Measurements from ENCODE around the gene OR2C3. TPM values are rescaled to one million over a fixed set of nuclear protein-coding genes. Genes with fewer than 3 reads are reported as not detected.

OR2C3 gene
- total RNA-seq = under 1 TPM in 1 of 4 donors, not detected in 3; 0.07 TPM

DNA sequence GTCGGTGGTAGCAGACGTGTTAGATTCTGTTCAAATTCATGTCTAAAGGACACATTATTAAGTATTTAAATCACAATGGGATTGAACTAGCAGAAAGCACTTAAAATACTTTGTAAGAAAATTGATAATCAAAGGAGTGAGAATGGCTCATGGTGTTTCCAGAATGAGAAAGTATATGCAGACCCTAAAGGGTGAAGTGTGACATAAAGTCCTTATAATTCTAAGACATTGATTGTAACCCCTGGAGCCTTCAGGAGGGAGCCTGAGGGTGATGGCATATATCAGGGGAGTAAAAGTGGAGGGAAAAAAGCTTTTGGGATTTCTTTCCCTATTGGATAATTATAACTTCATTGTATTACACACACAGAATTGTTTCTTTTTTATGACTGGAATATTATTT lies at the start of gene OR2C3:
Gene OR2C3 (minus strand): TSS at position 101 of the 400 bp plus-strand sequence. CDS start 3,929 bp downstream, outside the sequence.
- intact Hi-C loops (cut with DNase I; ENCODE audit: low total_unique reads) = no loop called here

DNA sequence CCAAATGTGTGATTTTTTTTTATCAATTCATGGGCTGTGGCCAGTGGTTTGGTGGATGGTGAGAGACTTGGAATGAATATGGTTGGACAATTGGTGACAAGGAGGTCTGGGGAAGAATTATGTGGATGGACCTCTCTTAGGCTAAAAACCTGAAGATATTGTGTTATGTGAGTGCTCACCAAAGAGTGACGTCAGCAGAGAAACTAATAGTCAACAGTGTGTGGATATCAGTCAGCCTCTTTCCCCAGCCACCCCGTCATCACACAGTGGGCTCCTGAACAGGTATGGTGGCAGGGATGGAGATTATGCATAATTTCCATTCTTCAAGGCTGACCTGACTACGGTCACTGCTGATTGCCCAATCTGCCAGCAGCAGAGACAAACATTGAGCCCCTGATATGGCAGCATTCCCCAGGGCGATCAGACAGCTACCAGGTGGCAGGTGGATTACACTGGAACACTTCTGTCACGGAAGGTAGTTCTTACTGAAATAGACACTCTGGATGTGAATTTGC lies 42.8 kb upstream of the OR2C3 start:
- TF ChIP-seq POLR2A (IDR thresholded peaks at IDR 0.05) = no peak
- TF ChIP-seq, protein P1, sequence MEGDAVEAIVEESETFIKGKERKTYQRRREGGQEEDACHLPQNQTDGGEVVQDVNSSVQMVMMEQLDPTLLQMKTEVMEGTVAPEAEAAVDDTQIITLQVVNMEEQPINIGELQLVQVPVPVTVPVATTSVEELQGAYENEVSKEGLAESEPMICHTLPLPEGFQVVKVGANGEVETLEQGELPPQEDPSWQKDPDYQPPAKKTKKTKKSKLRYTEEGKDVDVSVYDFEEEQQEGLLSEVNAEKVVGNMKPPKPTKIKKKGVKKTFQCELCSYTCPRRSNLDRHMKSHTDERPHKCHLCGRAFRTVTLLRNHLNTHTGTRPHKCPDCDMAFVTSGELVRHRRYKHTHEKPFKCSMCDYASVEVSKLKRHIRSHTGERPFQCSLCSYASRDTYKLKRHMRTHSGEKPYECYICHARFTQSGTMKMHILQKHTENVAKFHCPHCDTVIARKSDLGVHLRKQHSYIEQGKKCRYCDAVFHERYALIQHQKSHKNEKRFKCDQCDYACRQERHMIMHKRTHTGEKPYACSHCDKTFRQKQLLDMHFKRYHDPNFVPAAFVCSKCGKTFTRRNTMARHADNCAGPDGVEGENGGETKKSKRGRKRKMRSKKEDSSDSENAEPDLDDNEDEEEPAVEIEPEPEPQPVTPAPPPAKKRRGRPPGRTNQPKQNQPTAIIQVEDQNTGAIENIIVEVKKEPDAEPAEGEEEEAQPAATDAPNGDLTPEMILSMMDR (IDR thresholded peaks at IDR 0.05) = no peak
- H3K27ac ChIP-seq = no peak overlapping the region
- H3K27me3 ChIP-seq = no peaks in the 10 kb centered on the region
- intact Hi-C loops (cut with DNase I; ENCODE audit: low total_unique reads) = no loop called here
- H3K4me1 ChIP-seq = no peaks in the 10 kb centered on the region
- no peaks in the 10 kb centered on the region for H3K9me3 ChIP-seq
- DNase-seq = no peak
- H3K4me3 ChIP-seq = no peak overlapping the region
- no peaks in the 10 kb centered on the region for H3K36me3 ChIP-seq

More for the DNA sequence above, at the start of gene OR2C3:
- Histone ChIP-seq H3K27me3 (no peaks in the 10 kb centered on the region), H3K9me3 (no peaks in the 10 kb centered on the region), H3K36me3 (no peaks in the 10 kb centered on the region), H3K4me1 (no peaks in the 10 kb centered on the region), H3K27ac (no peak within 1 kb of the TSS), H3K4me3 (no peak within 1 kb of the TSS)
- no peak for DNase-seq
- no peak for TF ChIP-seq POLR2A (IDR thresholded peaks at IDR 0.05)
- TF ChIP-seq, protein P1 (IDR thresholded peaks at IDR 0.05) = no peak

DNA sequence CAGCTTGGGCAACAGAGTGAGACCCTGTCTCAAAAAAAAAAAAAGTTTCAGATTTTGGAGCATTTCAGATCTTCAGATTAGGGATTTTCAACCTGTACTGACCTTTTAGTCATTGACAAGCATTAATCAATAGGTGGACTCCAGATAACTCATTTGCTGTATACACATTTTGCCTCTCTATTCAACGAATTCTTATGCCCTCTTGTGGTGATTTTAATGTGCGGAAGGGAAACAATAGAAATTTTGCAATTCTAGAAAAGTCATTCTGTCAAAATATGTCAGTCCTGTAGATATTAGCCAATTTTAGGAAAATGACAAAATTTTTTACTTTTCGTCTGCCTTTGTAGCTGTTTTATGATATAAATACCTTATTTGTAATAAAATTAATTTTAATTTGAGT lies 40.3 kb upstream of the OR2C3 start:
- H3K27me3 ChIP-seq = no peaks in the 10 kb centered on the region
- DNase-seq = no peak
- H3K9me3 ChIP-seq = no peaks in the 10 kb centered on the region
- H3K4me3 ChIP-seq = no peak overlapping the region
- H3K36me3 ChIP-seq = no peaks in the 10 kb centered on the region
- H3K4me1 ChIP-seq = no peaks in the 10 kb centered on the region
- TF ChIP-seq, protein P1 (IDR thresholded peaks at IDR 0.05) = no peak
- TF ChIP-seq POLR2A (IDR thresholded peaks at IDR 0.05) = no peak
- intact Hi-C loops (cut with DNase I; ENCODE audit: low total_unique reads) = no loop called here
- H3K27ac ChIP-seq = no peak overlapping the region

DNA sequence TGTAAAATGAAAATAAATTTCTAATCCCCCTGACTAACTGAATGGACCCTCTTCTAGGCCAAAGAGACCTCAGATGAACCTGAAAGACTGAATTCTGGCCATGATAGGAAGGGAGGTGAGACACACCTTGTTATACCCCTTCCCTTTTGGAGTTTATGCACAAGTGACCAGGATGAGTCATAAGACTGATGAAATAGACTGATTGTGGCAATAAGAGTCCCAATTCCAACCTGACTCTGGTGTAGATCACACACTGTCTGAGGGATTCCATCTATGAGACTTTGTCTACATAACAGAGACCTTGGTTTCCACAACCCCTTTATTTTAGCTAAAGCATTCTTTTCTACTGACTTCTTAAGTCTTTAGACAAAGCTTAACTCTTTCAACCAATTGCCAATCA lies 38.4 kb upstream of the OR2C3 start:
- no peak overlapping the region for H3K27ac ChIP-seq
- H3K36me3 ChIP-seq = no peaks in the 10 kb centered on the region
- no peaks in the 10 kb centered on the region for H3K4me1 ChIP-seq
- intact Hi-C loops (cut with DNase I; ENCODE audit: low total_unique reads) = no loop called here
- no peak for DNase-seq
- H3K9me3 ChIP-seq = no peaks in the 10 kb centered on the region
- TF ChIP-seq, protein P1 (IDR thresholded peaks at IDR 0.05) = no peak
- TF ChIP-seq POLR2A (IDR thresholded peaks at IDR 0.05) = no peak
- H3K4me3 ChIP-seq = no peak overlapping the region
- no peaks in the 10 kb centered on the region for H3K27me3 ChIP-seq

DNA sequence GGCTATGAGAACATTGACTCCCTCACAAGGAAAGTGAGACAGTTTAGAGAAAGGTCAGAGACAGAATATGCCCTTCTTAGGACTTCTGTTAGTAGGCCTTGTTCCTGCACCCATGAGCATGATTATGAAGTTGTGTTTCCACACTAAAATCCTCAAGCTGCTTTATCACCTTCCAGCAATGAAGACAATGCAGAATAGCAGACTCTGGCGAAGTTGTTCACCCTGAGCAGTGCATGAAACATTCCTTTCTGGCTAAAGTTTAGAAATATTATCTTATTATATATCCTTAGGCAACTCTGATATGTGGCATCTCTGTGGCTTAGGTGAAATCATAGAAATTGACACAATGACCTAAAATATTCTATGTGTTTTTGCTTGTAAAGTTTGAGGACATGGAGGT lies 38.0 kb upstream of the OR2C3 start:
- no peak overlapping the region for H3K27ac ChIP-seq
- no peaks in the 10 kb centered on the region for H3K4me1 ChIP-seq
- no peaks in the 10 kb centered on the region for H3K36me3 ChIP-seq
- intact Hi-C loops (cut with DNase I; ENCODE audit: low total_unique reads) = no loop called here
- no peaks in the 10 kb centered on the region for H3K9me3 ChIP-seq
- no peak overlapping the region for H3K4me3 ChIP-seq
- H3K27me3 ChIP-seq = no peaks in the 10 kb centered on the region
- no peak for DNase-seq
- no peak for TF ChIP-seq POLR2A (IDR thresholded peaks at IDR 0.05)
- TF ChIP-seq, protein P1 (IDR thresholded peaks at IDR 0.05) = no peak

All from uterus (tissue), 4 donors.